Endothelial cell (in vitro differentiated cells): ENCODE results near the gene GADD45G. TPM values are rescaled to one million over a fixed set of nuclear protein-coding genes. Genes with fewer than 3 reads are reported as not detected.

ENCODE experiments used
- DNase-seq: peaks from one replicate; pipeline ENCODE4 v3.0.0; 2021; ENCODE audit warnings: low spot score
- H3K27ac Mint-ChIP-seq: one replicate; pipeline ENCODE4 v1.8.0; 2021; ENCODE audit warnings: mixed read lengths, inconsistent platforms; ENCODE audit not compliant: unreplicated experiment
- H3K27me3 Mint-ChIP-seq: one replicate; pipeline ENCODE4 v1.8.0; 2021; ENCODE audit warnings: mild to moderate bottlenecking, moderate library complexity, mixed read lengths, inconsistent platforms; ENCODE audit not compliant: unreplicated experiment
- H3K36me3 Mint-ChIP-seq: one replicate; pipeline ENCODE4 v1.8.0; 2021; ENCODE audit warnings: mild to moderate bottlenecking, low read depth, mixed read lengths, inconsistent platforms; ENCODE audit not compliant: unreplicated experiment
- H3K4me1 Mint-ChIP-seq: one replicate; pipeline ENCODE4 v1.8.0; 2021; ENCODE audit warnings: mild to moderate bottlenecking, mixed read lengths, inconsistent platforms; ENCODE audit not compliant: unreplicated experiment
- H3K4me3 Mint-ChIP-seq: one replicate; pipeline ENCODE4 v1.8.0; 2021; ENCODE audit warnings: mild to moderate bottlenecking, mixed read lengths, inconsistent platforms; ENCODE audit not compliant: unreplicated experiment
- H3K9me3 Mint-ChIP-seq: one replicate; pipeline ENCODE4 v1.8.0; 2021; ENCODE audit warnings: mixed read lengths, inconsistent platforms; ENCODE audit not compliant: unreplicated experiment
- total RNA-seq: library from RNA; stranded (reverse); fragmentation: NEBNext Ultra II Directional; extraction: Animal tissue kit (Norgen Biotek cat#: 25700); gene quantifications from one replicate; pipeline ENCODE4 v1.2.1, GENCODE V29; 2021; ENCODE audit not compliant: unreplicated experiment
- TF ChIP-seq, protein P1 (sequence below): fragments of 200-600 bp; sonication (generic); IDR thresholded peaks from one replicate; pipeline ENCODE4 v1.5.0; 2021; ENCODE audit warnings: antibody characterized with exemption; ENCODE audit not compliant: unreplicated experiment

The GADD45G gene
- total RNA-seq, 1 donor from 2014 or later: 6.2 TPM

DNA sequence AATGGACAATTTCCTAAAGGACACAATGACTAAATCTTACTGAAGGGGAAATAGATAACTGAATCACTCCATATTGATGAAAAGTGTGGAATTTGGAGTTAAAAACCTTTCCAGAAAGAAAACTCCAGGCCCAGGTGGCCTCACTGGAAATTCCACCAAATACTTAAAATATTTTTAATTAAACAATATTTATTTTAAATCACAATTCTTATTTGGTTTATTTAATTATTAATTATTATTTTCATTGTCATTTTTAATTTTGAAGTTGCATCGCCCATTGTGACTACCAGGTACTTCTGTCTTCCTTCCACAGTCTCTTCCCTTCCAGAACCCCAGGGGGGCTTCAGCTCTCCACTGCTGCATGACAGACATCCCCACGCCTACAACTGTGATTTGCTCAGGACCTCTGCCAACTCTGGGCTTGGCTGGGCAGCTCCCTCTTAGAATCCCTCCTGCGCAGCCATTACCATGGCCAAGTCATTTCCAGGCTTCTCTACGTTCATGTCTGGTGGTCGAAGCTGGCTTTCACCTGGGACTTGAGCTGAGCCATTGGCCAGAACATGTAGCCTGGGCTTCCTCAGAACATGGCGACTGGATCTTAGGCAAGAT lies 16.4 kb upstream of the GADD45G start:
- Mint-ChIP-seq H3K4me3 (no peak overlapping the region), H3K36me3 (no peaks in the 10 kb centered on the region), H3K27me3 (peaks cover 6% of the 10 kb centered on the region), H3K27ac (no peak overlapping the region), H3K4me1 (no peaks in the 10 kb centered on the region), H3K9me3 (no peaks in the 10 kb centered on the region)
- TF ChIP-seq, protein P1, sequence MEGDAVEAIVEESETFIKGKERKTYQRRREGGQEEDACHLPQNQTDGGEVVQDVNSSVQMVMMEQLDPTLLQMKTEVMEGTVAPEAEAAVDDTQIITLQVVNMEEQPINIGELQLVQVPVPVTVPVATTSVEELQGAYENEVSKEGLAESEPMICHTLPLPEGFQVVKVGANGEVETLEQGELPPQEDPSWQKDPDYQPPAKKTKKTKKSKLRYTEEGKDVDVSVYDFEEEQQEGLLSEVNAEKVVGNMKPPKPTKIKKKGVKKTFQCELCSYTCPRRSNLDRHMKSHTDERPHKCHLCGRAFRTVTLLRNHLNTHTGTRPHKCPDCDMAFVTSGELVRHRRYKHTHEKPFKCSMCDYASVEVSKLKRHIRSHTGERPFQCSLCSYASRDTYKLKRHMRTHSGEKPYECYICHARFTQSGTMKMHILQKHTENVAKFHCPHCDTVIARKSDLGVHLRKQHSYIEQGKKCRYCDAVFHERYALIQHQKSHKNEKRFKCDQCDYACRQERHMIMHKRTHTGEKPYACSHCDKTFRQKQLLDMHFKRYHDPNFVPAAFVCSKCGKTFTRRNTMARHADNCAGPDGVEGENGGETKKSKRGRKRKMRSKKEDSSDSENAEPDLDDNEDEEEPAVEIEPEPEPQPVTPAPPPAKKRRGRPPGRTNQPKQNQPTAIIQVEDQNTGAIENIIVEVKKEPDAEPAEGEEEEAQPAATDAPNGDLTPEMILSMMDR: no peak
- no peak for DNase-seq

DNA sequence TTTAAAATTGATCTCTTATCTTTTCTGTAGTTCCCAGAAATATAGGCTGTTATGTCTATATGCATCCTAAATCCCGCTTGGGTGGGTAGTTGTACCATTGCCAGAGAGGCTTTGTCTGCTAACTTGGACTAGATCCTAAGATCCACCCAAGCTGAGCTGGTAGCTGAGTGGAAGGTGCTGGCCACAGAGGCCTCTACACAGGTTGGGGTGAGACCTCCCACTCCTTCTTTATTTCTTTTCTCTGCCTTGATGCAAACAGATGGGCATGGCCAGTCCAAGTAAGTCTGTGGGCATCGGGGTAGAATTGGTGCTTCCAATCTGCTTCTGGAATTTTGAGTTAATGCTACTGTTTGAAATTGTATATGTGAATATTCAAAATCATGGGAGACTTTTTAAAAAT lies 14.4 kb upstream of the GADD45G start:
- H3K4me1 Mint-ChIP-seq: no peaks in the 10 kb centered on the region
- H3K4me3 Mint-ChIP-seq: no peak overlapping the region
- no peaks in the 10 kb centered on the region for H3K9me3 Mint-ChIP-seq
- no peak for DNase-seq
- H3K36me3 Mint-ChIP-seq: no peaks in the 10 kb centered on the region
- H3K27me3 Mint-ChIP-seq: peaks cover 7% of the 10 kb centered on the region
- TF ChIP-seq, protein P1: no peak
- H3K27ac Mint-ChIP-seq: no peak overlapping the region

DNA sequence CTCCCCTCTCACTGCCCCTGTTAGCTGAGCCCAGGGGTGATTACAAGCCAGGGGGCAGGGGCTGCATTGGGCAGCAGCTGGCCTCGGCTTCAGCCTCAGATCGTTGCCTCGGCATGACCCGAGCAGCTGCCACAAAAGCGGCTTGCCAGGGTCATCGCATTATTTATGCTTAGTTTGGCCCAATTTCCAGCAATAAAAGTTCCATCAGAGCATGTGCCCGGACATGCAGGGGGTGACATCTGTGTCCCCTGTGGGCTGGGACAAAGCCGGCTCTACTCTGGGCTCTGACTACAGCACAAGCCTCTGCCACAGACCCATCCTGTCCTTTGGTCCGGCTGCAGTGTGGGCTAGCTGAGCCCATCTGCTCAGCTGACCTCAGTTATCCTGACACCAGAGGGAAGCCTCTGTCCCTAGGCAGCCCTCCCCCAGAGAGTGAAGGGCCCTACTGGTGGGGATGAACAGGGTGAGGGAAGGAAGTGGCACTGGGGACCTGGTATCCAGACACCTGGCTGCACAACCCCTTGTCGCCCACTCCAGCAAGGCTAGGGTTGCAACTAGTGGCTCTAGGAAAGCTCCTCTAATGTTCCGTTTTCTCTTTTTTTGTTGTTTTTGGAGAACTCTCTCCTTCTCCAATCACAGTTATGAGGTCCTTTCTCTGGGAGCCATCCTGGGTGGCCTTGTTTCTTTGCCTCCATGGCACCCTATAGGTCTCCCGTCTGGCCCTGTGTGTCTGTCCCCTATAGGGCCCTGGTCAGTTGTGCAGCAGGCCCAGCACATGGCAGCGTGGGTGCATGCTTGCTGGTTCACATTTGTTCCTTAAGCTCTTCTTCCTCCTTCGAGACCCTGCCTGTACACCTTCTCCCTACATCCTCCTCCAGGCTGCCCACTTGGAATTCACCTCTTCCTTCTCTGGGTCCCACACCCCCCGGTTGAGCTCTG lies 13.3 kb upstream of the GADD45G start:
- H3K4me3 Mint-ChIP-seq: no peak overlapping the region
- H3K27ac Mint-ChIP-seq: no peak overlapping the region
- no peaks in the 10 kb centered on the region for H3K9me3 Mint-ChIP-seq
- H3K27me3 Mint-ChIP-seq: peaks cover 7% of the 10 kb centered on the region
- DNase-seq: no peak
- no peaks in the 10 kb centered on the region for H3K36me3 Mint-ChIP-seq
- no peaks in the 10 kb centered on the region for H3K4me1 Mint-ChIP-seq
- TF ChIP-seq, protein P1: no peak

DNA sequence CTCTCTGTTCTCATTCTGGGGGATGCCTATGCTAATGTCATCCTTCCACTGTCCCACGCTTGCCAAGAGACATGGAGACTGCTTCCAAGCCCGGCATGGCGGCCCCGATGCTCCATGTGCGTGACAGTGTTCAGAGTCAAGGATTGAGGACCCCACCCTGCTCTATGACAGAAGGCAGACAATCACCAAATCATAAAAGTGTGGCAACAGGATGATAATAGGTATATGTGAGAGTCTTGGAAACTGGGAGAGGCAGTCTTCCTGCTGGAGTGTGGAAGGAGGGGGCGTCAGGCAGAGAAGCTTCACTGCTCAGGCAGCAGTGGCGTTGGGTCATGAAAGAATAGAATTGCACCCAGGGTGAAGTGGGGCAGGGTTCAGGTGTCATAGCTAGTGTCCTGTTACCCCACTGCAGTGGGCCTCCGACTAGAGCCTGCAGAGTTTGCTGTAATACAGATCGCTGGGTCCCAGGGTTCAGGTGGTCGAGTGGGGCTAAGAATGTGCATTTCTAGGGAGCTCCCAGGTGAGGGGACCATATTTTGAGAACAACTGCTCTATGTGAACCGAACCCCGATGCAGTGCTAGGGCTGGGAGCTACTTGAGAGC lies 12.5 kb upstream of the GADD45G start:
- Mint-ChIP-seq H3K27ac (no peak overlapping the region), H3K36me3 (no peaks in the 10 kb centered on the region), H3K9me3 (no peaks in the 10 kb centered on the region), H3K4me1 (no peaks in the 10 kb centered on the region), H3K4me3 (no peak overlapping the region), H3K27me3 (peaks cover 7% of the 10 kb centered on the region)
- no peak for DNase-seq
- TF ChIP-seq, protein P1: no peak
